IMR-90 (cell line): ENCODE measurements around the gene KRTAP9-6. TPM values are rescaled to one million over a fixed set of nuclear protein-coding genes. Genes with fewer than 3 reads are reported as not detected.

Experiments
- ATAC-seq: fragments of 200-7000 bp; cut with Tn5 transposase; 2 replicates; pipeline ENCODE4 v1.9.1; 2020; ENCODE audit warnings: low read depth, mild to moderate bottlenecking, moderate library complexity
- BruUV-seq: library from RNA; stranded (reverse); fragments of 400-500 nt; replicated peaks from 2 replicates; lab custom pipeline; 2021; lab: Mats Ljungman, UMichigan
- CTCF ChIA-PET: fragments of 300-600 bp; formaldehyde crosslinking; extraction: SDS; loops from one replicate; lab custom pipeline; 2021; ENCODE audit warnings: antibody characterized with exemption; lab: Yijun Ruan, JAX
- POLR2A ChIA-PET: fragments of 300-600 bp; sonication (Branson Sonifier 250); formaldehyde crosslinking; loops from one replicate; lab custom pipeline; 2022; ENCODE audit warnings: antibody characterized with exemption; ENCODE audit not compliant: unreplicated experiment; lab: Charles Lee
- DNase-seq: peaks from one replicate; pipeline ENCODE4 v3.0.0; 2013
- H2AFZ ChIP-seq: replicated peaks from 2 replicates; pipeline ENCODE3; 2013; ENCODE audit warnings: low read length, mild to moderate bottlenecking; ENCODE audit not compliant: poor library complexity
- H2AK5ac ChIP-seq: 2 replicates; pipeline ENCODE4 v1.6.1; 2013; ENCODE audit warnings: low read depth, low read length, inconsistent platforms
- H2AK9ac ChIP-seq: replicated peaks from 2 replicates; pipeline ENCODE3; 2013; ENCODE audit warnings: mild to moderate bottlenecking, low read depth, low read length, moderate library complexity; ENCODE audit not compliant: poor library complexity
- H2BK120ac ChIP-seq: 2 replicates; pipeline ENCODE4 v1.6.1; 2013; ENCODE audit warnings: low read depth, low read length, inconsistent platforms
- H2BK15ac ChIP-seq: 3 replicates; pipeline ENCODE4 v1.6.1; 2013; ENCODE audit warnings: low read depth, low read length, inconsistent platforms
- H2BK20ac ChIP-seq: 2 replicates; pipeline ENCODE4 v1.6.1; 2013; ENCODE audit warnings: low read depth, mild to moderate bottlenecking, inconsistent platforms, low read length, moderate library complexity
- H2BK5ac ChIP-seq: 2 replicates; pipeline ENCODE4 v1.6.1; 2013; ENCODE audit warnings: mild to moderate bottlenecking, low read depth, low read length, inconsistent platforms; ENCODE audit not compliant: poor library complexity, severe bottlenecking
- H3K14ac ChIP-seq: replicated peaks from 2 replicates; pipeline ENCODE4 v1.6.1; 2013; ENCODE audit warnings: low read depth, low read length, inconsistent platforms
- H3K18ac ChIP-seq: 2 replicates; pipeline ENCODE4 v1.6.1; 2013; ENCODE audit warnings: low read depth, low read length, control low read depth
- H3K23ac ChIP-seq: 2 replicates; pipeline ENCODE4 v1.6.1; 2013; ENCODE audit warnings: low read depth, low read length, inconsistent platforms
- H3K27ac ChIP-seq: 2 replicates; pipeline ENCODE4 v1.5.1; 2013; ENCODE audit warnings: mild to moderate bottlenecking, control low read depth, low read length; ENCODE audit not compliant: insufficient read depth
- H3K27me3 ChIP-seq: 2 replicates; pipeline ENCODE4 v1.6.1; 2013; ENCODE audit warnings: low read length; ENCODE audit not compliant: control insufficient read depth, insufficient read depth
- H3K36me3 ChIP-seq: 2 replicates; pipeline ENCODE4 v1.6.1; 2013; ENCODE audit warnings: low read length, mixed read lengths; ENCODE audit not compliant: control insufficient read depth, insufficient read depth
- H3K4ac ChIP-seq: 2 replicates; pipeline ENCODE4 v1.6.1; 2013; ENCODE audit warnings: low read depth, low read length, inconsistent platforms
- H3K4me1 ChIP-seq: 2 replicates; pipeline ENCODE4 v1.6.1; 2013; ENCODE audit warnings: low read length, mixed read lengths; ENCODE audit not compliant: control insufficient read depth, insufficient read depth
- H3K4me2 ChIP-seq: 2 replicates; pipeline ENCODE4 v1.6.1; 2013; ENCODE audit warnings: low read depth, mild to moderate bottlenecking, control low read depth, low read length, moderate library complexity
- H3K4me3 ChIP-seq: 2 replicates; pipeline ENCODE4 v1.5.1; 2013; ENCODE audit warnings: low read depth, mild to moderate bottlenecking, control low read depth, low read length, moderate library complexity; ENCODE audit not compliant: insufficient read depth
- H3K56ac ChIP-seq: 2 replicates; pipeline ENCODE4 v1.6.1; 2013; ENCODE audit warnings: low read length, inconsistent platforms; ENCODE audit not compliant: insufficient read depth; ENCODE audit errors: extremely low read depth
- H3K79me1 ChIP-seq, 2 experiments: 2 replicates each; pipeline ENCODE4 v1.6.1; 2013; ENCODE audit warnings: low read length in 2 of 2, inconsistent platforms in 1 of 2, low read depth in 1 of 2
- H3K9ac ChIP-seq: 2 replicates; pipeline ENCODE4 v1.6.1; 2013; ENCODE audit warnings: low read depth, low read length, control low read depth
- H3K9me1 ChIP-seq: 2 replicates; pipeline ENCODE4 v1.6.1; 2013; ENCODE audit warnings: low read length, inconsistent platforms; ENCODE audit not compliant: insufficient read depth
- H3K9me3 ChIP-seq: 2 replicates; pipeline ENCODE4 v1.6.1; 2013; ENCODE audit warnings: low read length; ENCODE audit not compliant: control insufficient read depth, insufficient read depth
- H4K20me1 ChIP-seq: 2 replicates; pipeline ENCODE4 v1.6.1; 2013; ENCODE audit warnings: low read length, inconsistent platforms; ENCODE audit not compliant: insufficient read depth
- H4K5ac ChIP-seq: 2 replicates; pipeline ENCODE4 v1.6.1; 2013; ENCODE audit warnings: mild to moderate bottlenecking, low read depth, low read length, control low read depth
- H4K8ac ChIP-seq, 2 experiments: 2 replicates each; pipeline ENCODE4 v1.6.1; 2013; ENCODE audit warnings: low read depth in 2 of 2, low read length in 2 of 2, control low read depth in 1 of 2, inconsistent platforms in 1 of 2
- H4K91ac ChIP-seq: 2 replicates; pipeline ENCODE4 v1.6.1; 2013; ENCODE audit warnings: low read depth, low read length, inconsistent platforms; ENCODE audit not compliant: insufficient read depth
- CEBPB ChIP-seq: IDR thresholded peaks from 2 replicates; pipeline ENCODE4 v1.6.1; 2012; ENCODE audit warnings: low read depth, low read length, improper control_type of control experiment
- CHD1 ChIP-seq: IDR thresholded peaks from 2 replicates; pipeline ENCODE4 v1.6.1; 2012; ENCODE audit warnings: low read depth, low read length, improper control_type of control experiment
- FOS ChIP-seq: fragments of 150-350 bp; IDR thresholded peaks from 2 replicates; pipeline ENCODE4 v1.6.1; 2016; ENCODE audit warnings: low read depth, low read length
- NFE2L2 ChIP-seq: fragments of 150-350 bp; IDR thresholded peaks from 2 replicates; pipeline ENCODE4 v1.6.1; 2016; ENCODE audit warnings: low read depth, mild to moderate bottlenecking, low read length
- POLR2A ChIP-seq: IDR thresholded peaks from 2 replicates; pipeline ENCODE4 v1.6.1; 2012; ENCODE audit warnings: mild to moderate bottlenecking, low read depth, low read length
- WGBS, 2 experiments: methylation state at CpG; one replicate each; pipeline versions ENCODE4 v1.1.5 to v1.1.7; 2013; ENCODE audit warnings: missing lambda C conversion rate in 2 of 2; ENCODE audit not compliant: insufficient read length in 1 of 2; ENCODE audit errors: extremely low coverage in 2 of 2; 5-methylcytosine and 5-hydroxymethylcytosine counted together
- dilution Hi-C: fragments of 300-500 bp; cut with HindIII; formaldehyde crosslinking; loops from one replicate; pipeline ENCODE4 v1.14.3; 2018; ENCODE audit warnings: low sequenced_read_pairs; ENCODE audit not compliant: unreplicated experiment
- in situ Hi-C: fragments of 300-500 bp; cut with MboI; formaldehyde crosslinking; loops from 3 replicates; pipeline ENCODE4 v1.14.3; 2019; ENCODE audit warnings: low sequenced_read_pairs, inconsistent platforms, mixed read lengths
- intact Hi-C: fragments of 100-400 bp; cut with micrococcal nuclease; formaldehyde crosslinking; loops from 2 replicates; pipeline ENCODE4 v1.10.0; 2022
- polyA plus RNA-seq, 3 experiments: library from polyadenylated mRNA; depleted of rRNA; stranded (reverse); fragments of >200 nt; gene quantifications; 2 replicates each; pipeline ENCODE4 v1.2.3, GENCODE V29; 2012; ENCODE audit warnings: low replicate concordance in 1 of 3
- total RNA-seq: library from RNA; depleted of rRNA; stranded (reverse); fragments of >200 nt; gene quantifications from 2 replicates; pipeline ENCODE4 v1.2.3, GENCODE V29; 2012
- TF ChIP-seq, protein P1 (sequence below): fragments of 150-350 bp; IDR thresholded peaks from 2 replicates; pipeline ENCODE4 v1.6.1; 2016; ENCODE audit warnings: low read depth, mild to moderate bottlenecking, low read length, moderate library complexity, borderline replicate concordance

Gene KRTAP9-6
- total and polyA plus RNA-seq, 2 of the 4 experiments (the other 2 are of a cell fraction) = not detected

DNA sequence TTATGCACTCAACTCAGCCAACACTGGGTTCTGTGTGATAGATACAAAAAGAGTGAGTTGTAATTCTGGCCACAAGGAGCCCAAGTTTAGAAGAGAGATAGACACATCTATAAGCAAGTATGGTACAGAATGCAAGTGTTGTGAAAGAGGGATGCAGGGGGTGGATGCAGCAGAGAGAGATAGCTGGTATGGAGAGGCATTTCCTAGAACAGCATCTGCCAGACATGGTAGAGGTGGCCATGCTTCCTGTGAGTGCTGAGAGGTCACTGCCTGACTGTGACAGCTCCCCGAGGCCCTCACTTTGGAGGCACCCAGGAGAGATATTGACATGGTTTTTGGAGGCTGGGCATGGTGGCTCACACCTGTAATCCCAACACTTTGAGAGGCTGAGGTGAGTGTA is 45.9 kb downstream of the KRTAP9-6 start:
- POLR2A ChIA-PET = no interaction called here
- Histone ChIP-seq H3K27me3 (peaks cover 8% of the 10 kb centered on the region), H4K91ac (no peak overlapping the region), H3K9ac (no peak overlapping the region), H2AK9ac (no peak overlapping the region), H2BK20ac (no peak overlapping the region), H3K27ac (no peak overlapping the region), H3K14ac (no peak overlapping the region), H2BK120ac (no peak overlapping the region), H3K4me1 (no peaks in the 10 kb centered on the region), H4K20me1 (no peaks in the 10 kb centered on the region), H3K4me2 (no peak overlapping the region), H2AK5ac (no peak overlapping the region), H2BK15ac (no peak overlapping the region), H3K4me3 (no peak overlapping the region), H4K5ac (no peak overlapping the region), H3K23ac (no peak overlapping the region), H3K79me1 (no peaks in the 10 kb centered on the region), H3K4ac (no peak overlapping the region), H2BK5ac (no peak overlapping the region), H3K9me1 (no peaks in the 10 kb centered on the region; the same call in 1 of the 2 replicates), H3K36me3 (no peaks in the 10 kb centered on the region), H4K8ac (no peak overlapping the region), H3K56ac (no peak overlapping the region), H3K9me3 (no peaks in the 10 kb centered on the region), H3K18ac (no peak overlapping the region), H2AFZ (no peak overlapping the region)
- TF ChIP-seq FOS (no peak), CHD1 (no peak), CEBPB (no peak), NFE2L2 (no peak), POLR2A (no peak)
- TF ChIP-seq, protein P1, sequence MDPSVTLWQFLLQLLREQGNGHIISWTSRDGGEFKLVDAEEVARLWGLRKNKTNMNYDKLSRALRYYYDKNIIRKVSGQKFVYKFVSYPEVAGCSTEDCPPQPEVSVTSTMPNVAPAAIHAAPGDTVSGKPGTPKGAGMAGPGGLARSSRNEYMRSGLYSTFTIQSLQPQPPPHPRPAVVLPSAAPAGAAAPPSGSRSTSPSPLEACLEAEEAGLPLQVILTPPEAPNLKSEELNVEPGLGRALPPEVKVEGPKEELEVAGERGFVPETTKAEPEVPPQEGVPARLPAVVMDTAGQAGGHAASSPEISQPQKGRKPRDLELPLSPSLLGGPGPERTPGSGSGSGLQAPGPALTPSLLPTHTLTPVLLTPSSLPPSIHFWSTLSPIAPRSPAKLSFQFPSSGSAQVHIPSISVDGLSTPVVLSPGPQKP = no peak
- WGBS, 2 experiments = no CpG with 5 or more reads among the region's 1 CpG
- ATAC-seq (no peak), DNase-seq (no peak)
- dilution Hi-C loops (no loop called here), intact Hi-C loops (no loop called here), in situ Hi-C loops (loop anchor here (10.0 kb wide), 1 partner anchor 64 kb away; no protein-coding TSS in a partner anchor)
- CTCF ChIA-PET = no interaction called here
- no TSS peak for BruUV-seq
